Upper lobe of left lung (tissue), 4 donors: ENCODE results near the gene CCDC181.

Experiments used
- CTCF ChIP-seq, 6 experiments: fragments of 450-650 bp in 4 of 6; fragments of 200-600 bp in 2 of 6; sonication (generic) in 2 of 6; IDR thresholded peaks; one replicate each; pipeline ENCODE4 v1.5.1; 2016 to 2019; ENCODE audit warnings: antibody characterized with exemption in 6 of 6
- EP300 ChIP-seq, 4 donors: sonication (generic); formaldehyde crosslinking; IDR thresholded peaks; one replicate each; pipeline ENCODE4 v1.5.1; 2017; ENCODE audit warnings: antibody characterized with exemption in 4 of 4, control low read depth in 2 of 4
- POLR2AphosphoS5 ChIP-seq, 2 donors: sonication (generic); formaldehyde crosslinking; IDR thresholded peaks; one replicate each; pipeline ENCODE4 v1.5.1; 2017; ENCODE audit warnings: antibody characterized with exemption in 2 of 2

DNA sequence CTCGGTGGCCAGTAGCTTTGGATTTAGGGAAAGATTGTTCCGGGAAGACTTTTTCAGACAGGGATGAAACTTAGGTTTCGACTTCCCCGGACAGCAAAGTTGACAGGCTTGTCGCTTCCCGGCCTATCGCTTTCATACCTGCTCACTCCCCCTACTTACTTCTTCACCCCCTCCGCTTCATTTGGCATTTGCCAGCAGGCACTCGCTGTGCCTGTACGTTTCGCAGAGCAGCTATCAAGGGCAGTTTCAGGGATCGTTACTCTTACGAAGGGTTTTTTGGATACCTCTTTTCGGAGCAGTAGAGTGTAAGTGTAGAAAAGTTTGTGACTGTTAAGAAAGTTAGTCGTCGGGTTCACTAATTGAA, 58.9 kb downstream of the CCDC181 start:
- TF ChIP-seq CTCF (IDR thresholded peaks at IDR 0.05) (no peak), EP300 (IDR thresholded peaks at IDR 0.05) (no peak), POLR2AphosphoS5 (IDR thresholded peaks at IDR 0.05) (no peak)
